NCI-H1417 (cell line): ENCODE measurements around the gene IGF2.
A peak's percentile ranks its signal among the peaks of the same experiment; 100 is the strongest.

Source experiments
- DNase-seq, 3 experiments: peaks; one replicate each; lab custom pipeline; 2025; lab: John Stamatoyannopoulos, UW

IGF2 gene

DNA sequence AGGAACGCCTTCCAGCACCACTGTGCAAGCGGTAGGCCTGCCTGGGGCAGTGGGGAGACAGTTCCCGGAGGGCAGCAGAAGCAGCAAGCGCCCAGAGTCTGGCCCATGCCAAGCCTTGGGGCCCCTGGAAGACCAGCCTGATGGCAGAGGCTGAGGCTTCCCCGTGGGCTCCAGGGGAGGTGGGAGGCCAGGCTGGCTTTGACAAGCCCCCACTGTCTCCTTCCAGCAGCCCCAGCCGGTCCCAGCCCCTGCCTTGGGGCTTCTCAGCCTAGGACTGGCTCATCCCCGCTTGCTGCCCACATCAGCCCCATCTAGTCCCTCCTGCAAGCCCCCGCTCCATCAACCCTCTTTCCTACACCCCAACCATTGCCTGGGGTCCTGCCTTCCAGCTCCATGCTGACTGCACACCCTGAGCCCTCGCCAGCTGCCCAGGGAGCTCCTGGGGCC, 46.7 kb downstream of the IGF2 start:
- DNase-seq = no peak

- no peak for DNase-seq
Observed at GRCh38 chr11:2091786-2092463, 47.3 kb downstream of the IGF2 start.

GRCh38 chr11:2091112-2091746, 48.0 kb downstream of the IGF2 start:
- DNase-seq = no peak

DNA sequence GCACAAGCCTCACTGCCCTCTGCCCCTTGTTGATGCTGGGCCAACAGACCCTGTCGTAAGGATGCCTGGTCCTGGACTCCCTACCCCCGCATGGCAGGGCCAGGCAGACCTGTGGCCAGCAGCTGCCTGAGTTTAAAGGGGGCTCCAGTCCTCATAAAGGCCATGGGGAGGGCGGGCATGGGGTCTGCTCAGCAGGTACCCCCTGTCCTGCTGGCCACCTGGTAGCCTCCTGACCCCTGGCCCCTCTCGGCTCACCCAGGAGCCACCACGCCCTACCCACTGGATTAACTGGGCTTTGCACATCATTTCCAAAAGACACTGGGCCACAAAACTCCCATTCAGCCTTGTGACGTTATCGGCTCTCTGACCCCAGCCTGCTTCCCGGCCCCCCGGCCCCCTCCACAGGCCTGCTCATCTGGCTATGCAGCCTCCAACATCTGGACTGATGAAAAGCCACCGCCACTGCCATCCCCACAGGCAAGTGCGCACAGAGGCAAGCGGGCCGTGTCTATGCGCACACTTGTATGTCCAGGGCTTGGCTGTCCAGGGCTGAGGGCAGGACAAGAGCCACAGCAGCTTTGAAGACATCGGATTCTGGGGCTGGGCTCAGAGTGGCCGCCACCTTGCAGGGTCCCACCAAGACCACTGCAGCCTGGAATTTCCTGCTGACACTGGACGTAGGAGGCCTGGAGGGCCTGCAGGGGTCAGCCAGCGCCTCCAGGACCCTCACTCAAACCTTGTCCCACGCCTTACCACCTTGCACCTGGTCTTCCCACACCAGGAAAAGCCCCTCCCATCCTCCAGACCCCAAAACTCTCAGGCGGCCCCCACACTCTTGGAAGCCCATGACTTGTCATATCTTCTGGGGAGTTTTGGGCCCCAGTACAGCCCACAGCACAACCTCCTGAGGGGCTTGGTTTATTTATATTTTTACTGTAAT, 48.7 kb downstream of the IGF2 start:
- no peak for DNase-seq

GRCh38 chr11:2089536-2090165, 49.5 kb downstream of the IGF2 start:
- DNase-seq = peak in 2 of 3 experiments; percentile 15 to 39

DNA sequence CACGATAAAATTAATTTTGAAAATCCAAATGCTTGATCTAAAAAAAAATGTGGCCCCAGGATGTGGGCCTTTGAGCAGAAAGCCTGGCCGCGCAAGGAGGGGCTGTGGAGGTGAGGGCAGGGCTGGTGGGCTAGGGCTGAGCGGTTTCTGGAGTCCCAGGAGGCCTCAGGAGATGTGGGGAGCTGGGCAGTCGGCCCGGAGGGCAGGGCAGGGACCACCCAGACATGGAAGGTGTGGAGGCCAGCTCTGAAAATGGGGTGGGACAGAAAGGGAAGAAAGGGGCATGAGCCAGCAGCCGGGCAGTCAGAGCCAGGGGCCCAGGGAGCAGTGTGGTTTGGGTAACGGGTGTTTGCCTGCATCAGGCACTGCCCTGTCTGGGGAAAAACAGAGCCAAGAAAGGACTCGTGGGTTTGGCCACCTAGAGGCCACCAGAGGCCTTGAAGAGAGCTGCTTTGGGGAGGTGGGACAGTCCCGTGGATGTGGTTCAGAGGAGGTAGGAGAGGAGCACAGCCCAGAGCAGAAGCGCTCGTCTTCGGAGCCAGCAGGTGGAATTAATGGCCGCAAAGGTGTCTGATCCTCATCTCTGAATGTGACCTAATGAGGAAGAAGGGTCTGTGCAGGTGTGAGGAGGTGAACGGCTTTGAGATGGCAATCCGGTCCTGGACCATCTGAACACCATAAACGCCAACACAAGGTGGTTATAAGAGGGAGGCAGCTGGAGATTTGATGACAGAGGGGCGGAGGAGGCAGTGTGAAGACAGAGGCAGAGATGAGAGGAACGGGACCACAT, 50.2 kb downstream of the IGF2 start:
- no peak for DNase-seq

GRCh38 chr11:2088284-2088683, 50.9 kb downstream of the IGF2 start:
- no peak for DNase-seq

DNA sequence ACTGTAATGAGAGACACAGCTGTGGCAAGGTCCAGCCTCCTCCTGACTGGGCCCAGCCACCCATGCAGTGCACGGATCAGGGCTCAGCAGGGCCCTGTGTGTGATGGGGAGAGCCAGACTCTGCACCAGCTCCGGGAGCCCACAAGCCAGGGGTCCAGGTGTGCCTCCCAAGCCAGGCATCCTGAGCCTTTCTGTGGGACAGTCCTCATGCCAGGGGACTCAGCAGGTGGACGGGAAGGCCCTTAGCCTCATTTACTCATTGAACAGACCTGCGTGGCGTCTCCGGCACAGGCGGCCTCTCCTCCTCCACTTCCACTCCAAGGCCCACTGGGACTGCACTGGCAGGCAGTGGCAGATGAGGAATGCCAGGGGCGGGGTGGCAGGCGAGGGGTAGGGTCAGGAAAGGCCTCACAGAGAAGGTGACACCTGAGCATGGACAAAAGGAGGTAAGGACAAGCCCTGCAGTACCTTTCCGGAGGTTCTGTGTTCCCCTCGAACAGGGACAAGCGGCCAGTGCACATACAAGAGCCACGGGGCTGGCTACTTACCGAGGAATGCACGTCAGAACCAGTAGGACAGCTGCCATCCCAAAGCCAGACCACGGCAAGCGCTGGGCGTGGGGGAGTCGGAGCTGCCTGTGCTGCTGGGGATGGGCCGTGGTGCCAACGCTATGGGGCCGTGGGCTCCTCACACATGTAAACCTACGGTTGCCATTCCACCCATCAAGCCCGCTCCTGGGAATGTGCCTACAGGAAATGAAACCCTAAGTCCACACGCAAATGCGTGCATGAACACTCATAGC, 52.7 kb downstream of the IGF2 start:
- no peak for DNase-seq

GRCh38 chr11:2085251-2086066, 53.7 kb downstream of the IGF2 start:
- DNase-seq = no peak

- DNase-seq = no peak
Observed at GRCh38 chr11:2084721-2085120, 54.5 kb downstream of the IGF2 start.
